HEK293 (cell line): ENCODE measurements around the gene CYP21A2.
"Not testable (repeated sequence)": the region's sequence is repeated elsewhere in the genome, so short reads cannot be mapped to it uniquely, and the experiment has no call there.

ENCODE experiments used
- REST ChIP-seq: fragments of 450-650 bp; formaldehyde crosslinking; IDR thresholded peaks from 2 replicates; pipeline ENCODE4 v1.5.1; 2016; ENCODE audit warnings: missing biosample characterization, missing genetic modification characterization
- ZNF660 ChIP-seq: fragments of 450-650 bp; IDR thresholded peaks from 2 replicates; pipeline ENCODE4 v1.5.1; 2018; ENCODE audit warnings: missing biosample characterization, mild to moderate bottlenecking, missing genetic modification characterization

GRCh38 chr6:32008616-32009015, 29.6 kb upstream of the CYP21A2 start:
- TF ChIP-seq REST; ZNF660 (tag by site-specific recombination): not testable (repeated sequence)
